RPMI8226 (cell line): ENCODE results near the gene PPP1R15B.

Experiments
- DNase-seq: peaks from one replicate; pipeline ENCODE4 v3.0.0-alpha.2; 2015

PPP1R15B gene

DNA sequence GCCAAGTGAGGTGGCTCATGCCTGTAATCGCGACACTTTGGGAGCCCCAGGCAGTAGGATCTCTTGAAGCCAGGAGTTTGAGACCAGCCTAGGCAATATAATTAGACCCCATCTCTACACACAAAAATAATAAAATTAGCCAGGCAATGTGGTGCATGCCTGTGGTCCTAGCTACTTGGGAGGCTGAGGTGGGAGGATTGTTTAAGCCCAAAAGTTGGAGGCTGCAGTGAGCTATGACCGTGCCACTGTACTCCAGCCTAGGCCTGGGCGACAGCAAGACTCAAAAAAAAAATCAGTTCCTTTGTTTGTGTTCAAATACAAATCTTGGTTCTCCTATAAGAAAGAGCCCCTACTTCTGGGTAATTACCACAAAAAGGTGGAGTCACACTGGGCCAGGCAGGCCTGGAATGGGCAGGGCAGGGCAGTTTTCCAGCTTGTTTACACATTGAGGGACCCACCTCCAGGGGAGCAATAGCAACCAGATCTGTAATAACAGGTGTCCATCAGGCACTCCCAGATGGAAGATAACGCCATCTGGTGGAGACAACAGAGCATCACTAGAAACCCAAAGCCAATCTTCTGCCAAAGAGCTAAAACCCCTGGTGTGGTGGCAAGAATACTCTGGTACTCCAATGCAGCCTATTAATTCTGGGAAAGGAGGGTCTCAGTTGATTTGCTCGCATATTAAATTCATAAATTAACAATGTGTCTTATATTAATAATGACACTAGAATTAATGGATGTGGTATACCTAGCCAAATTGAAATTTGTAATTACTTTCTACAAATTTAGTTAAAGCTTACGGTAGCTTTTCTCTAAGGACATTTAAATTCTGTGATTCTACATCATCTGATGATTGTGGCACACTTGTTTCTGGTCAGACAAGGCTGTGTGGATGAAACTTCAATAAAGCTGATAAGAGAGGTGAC lies 13.2 kb downstream of the PPP1R15B start:
- peak; percentile 86 for DNase-seq

DNA sequence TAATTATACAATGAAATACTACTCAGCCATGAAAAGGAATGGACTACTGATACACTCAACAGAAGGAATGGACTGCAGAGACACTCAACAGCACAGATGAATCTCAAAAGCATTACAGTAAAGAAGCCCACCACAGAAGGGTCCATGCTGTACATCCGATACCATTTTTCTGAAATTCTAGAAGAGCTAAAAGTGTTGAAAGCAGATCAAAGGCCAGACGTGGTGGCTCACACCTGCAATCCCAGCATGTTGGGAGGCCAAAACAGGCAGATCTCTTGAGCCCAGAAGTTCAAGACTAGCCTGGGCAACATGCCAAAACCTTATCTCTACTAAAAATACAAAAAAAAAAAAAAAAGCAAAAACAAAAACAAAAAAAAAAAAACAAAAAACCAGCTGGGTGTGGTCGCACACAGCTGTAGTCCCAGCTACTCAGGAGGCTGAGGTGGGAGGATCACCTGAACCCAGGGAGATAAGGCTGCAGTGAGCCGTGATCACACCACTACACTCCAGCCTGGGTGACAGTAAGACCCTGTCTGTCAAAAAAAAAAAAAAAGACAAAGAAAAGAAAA lies 15.5 kb downstream of the PPP1R15B start:
- no peak for DNase-seq

DNA sequence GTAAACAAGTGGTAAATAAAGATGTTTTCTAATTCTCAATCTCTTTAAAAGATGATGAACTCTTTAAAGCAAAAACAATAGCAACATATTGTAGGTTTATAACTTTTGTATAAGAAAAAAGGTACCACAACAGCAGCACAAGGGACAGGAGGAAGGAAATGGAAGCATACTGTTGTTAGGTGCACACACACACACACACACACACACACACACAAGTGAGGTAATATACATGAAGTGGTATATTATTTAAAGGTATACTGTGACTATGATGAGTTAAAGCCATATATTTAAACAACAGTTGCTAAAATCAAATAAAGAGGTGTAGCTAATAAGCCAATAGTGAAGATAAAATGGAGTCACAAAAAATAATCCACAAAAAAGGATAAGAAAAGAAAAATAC lies 20.0 kb downstream of the PPP1R15B start:
- no peak for DNase-seq

DNA sequence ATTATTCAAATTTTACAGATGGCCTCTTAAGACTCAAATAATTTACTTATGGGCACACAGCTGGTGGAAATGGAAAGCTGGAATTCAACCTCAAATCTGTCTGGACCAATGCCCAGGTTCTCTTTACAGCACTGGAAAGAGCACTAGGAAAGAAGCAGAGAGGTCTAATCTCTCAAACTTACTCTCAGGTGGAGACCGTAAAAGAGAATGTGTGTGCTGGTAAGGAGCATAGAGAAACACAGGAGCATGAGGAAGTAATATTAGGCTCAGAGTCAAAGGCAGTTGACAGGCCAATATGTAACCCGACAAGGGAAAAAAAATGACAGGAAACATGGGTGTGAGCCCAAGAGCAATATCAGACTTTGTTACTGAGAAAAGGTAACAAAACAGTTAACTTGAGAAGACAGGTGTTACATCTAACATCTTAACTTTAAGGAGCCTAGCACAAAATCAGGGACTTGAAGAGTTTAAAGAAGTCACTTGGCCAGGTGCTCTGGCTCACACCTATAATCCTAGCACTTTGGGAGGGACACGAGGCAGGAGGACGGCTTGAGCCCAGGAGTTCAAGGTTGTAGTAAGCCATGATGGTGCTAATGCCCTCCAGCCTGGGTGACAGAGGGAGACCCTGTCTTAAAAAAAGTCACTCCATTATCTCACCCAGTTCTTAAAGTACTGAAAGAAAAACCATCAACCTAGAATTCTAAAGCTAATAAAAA lies 20.7 kb downstream of the PPP1R15B start:
- peak; percentile 1 for DNase-seq

DNA sequence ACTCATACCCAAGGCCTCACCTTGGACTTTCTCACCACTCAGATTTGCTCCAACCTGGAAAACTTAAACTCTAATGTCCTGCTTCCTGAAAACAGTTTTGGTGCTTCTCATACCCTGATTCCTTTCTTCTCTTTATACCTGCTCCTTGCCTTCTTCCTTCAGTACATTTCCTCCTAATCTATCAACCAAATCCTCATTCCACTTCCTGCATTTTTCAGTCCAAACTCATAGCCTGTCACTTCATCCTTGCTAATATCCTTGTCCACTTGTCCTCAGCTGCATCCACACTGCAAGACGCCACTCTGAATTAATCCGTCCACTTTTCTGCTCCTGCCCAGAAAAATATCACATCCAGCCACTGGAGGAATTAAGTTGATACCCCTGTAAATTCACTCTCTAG lies 25.9 kb downstream of the PPP1R15B start:
- DNase-seq = no peak

DNA sequence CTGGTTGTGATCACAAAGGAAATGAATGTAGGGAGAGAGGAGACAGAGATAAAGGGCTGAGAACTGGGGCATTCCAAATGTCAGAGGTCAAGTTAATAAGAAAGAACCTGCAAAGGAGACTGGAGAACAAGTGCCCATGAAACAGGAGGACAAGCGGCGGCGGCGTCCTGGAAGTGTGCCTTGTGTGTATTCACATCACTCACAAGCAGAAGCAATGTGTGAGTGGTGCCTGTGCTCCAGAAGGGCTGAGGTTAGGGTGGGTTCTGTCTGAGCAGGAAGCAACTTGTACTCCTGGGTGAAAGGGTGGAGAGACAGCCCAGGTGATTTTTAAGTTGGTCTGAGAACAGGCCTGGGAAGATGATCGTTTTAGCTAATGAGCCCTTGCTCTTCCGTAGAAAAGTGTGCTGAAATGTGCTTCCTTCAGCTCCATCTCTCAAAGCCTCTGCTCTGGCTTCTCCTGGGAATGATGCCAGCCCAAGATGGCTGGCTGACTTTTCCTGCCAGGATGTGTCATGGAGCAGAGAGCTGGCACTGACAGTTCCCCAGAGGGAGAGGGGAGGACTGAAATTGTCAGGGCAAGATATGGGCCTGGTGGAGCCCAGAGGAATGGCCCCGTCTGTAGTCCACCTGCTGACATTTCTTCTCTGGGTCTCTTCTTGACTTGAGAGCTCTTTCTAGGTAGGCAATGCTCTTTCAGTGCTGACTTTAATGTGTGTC lies 26.8 kb downstream of the PPP1R15B start:
- no peak for DNase-seq

DNA sequence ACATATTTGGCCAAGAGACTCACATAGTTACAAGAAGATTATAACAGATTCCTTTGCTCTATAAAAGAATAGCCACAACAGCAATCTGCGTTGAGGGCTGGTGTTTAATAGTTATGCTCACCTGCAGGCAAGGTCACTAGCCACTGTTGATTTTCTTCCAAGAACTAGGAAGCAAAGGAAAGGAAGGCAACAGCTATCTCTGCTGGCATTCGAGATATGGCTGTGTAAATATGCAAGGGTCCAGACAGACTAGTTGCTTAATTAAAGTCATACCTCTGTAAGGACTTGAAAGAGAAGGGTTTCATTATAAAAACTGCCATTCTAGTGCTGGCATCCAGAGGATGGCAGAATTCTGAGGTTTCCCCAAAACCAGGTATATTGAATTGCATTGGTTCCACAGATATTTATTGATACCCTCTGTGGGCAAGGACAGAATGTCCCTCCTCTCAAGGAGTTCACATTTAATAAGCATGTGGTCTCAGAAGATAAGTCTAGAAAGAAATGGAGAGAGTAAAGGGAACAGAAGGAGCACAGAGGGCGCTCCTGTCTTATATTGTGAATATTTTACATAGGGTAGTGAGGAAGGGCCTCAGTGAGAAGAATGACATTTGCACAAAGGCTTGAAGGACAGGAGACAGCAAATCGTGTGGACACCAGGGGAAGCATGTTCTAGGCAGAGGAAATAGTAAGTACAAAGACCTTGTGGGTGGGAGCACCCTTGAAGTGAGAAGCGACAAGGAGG lies 28.3 kb downstream of the PPP1R15B start:
- no peak for DNase-seq

DNA sequence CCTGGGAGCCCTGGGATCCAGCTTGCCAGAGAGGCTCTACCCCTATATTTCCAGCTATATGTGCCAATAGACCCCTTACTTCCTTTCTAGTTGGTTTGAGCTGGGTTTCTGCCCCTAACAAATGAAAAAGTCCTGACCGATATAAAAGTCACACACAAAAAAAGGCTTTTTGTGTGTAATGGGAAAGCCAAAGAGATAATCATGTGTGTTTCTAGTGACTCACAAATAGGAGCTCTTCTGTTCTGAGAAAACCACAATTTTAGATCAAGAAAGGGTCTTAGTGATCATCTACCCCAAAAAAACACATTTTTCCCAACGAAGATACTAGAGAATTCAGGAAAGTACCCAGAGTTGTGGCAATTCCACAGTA lies 28.9 kb downstream of the PPP1R15B start:
- DNase-seq = no peak

DNA sequence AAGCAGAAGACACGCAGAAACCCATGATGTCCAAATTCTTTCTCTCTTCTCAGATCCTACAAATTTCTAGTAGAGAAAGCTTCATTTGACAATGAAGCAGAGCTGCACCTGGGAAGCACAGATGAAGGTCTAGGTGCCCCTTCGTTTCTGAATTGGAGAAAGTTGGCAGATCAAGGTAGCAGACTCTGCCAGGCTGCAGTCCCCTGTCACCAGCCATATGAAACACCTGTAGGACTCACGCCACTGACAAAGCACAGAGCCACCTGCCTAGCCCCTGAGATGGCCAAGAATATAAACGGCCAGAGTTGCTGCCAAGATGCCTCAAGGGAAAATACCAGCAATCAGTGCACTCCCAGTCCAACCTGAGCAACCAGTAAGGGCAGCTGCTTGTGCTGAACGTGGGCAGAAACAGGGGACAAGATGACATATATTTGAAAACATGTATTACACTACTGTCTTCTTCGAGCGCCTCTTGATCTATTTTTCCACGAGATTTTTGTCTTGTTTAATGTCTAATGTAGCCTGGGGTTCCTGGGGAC lies 31.3 kb downstream of the PPP1R15B start:
- peak; percentile 30 for DNase-seq

DNA sequence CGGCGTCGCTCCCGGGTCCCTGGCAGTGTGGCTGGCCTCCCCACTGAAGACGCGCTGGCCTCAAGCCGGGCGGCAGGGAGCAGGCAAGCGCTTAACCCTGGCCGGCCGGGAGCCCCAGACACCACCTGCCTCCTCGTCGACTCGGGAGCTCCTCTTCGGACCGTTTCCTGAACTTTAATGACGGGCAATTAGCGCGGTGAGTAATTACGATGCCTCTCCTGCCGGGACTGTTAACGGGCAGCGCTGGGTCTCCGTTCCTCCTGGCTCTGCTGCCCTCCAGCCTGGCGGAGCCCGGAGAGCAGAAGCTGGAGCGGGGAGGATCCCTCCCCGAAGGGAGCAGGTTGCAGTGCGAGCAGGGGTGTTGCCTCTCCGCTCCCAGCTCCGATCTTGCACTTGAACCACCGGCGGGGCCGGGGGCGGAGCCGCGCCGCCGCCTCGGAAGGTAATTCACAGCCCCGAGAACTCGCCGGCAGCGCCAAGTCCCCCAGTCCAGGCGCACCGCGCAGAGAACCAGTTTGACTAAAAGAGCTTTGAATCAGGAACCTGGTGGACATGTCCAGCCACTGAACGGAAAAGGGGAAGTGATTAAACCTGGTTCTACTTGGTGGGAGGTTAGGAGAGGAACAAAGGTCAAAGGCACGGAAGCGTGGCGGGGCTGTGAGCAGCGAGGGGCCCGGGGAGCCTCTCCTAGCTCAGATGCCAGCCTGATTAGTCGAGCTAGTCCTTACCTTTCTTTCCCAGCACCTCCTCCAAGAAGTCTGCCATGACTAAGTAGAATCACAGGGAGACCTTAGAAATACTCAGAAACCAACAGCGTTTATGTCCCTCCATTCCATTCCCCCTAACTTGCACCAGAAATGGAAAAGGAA lies 33.6 kb downstream of the PPP1R15B start:
- peak; percentile 51 for DNase-seq

DNA sequence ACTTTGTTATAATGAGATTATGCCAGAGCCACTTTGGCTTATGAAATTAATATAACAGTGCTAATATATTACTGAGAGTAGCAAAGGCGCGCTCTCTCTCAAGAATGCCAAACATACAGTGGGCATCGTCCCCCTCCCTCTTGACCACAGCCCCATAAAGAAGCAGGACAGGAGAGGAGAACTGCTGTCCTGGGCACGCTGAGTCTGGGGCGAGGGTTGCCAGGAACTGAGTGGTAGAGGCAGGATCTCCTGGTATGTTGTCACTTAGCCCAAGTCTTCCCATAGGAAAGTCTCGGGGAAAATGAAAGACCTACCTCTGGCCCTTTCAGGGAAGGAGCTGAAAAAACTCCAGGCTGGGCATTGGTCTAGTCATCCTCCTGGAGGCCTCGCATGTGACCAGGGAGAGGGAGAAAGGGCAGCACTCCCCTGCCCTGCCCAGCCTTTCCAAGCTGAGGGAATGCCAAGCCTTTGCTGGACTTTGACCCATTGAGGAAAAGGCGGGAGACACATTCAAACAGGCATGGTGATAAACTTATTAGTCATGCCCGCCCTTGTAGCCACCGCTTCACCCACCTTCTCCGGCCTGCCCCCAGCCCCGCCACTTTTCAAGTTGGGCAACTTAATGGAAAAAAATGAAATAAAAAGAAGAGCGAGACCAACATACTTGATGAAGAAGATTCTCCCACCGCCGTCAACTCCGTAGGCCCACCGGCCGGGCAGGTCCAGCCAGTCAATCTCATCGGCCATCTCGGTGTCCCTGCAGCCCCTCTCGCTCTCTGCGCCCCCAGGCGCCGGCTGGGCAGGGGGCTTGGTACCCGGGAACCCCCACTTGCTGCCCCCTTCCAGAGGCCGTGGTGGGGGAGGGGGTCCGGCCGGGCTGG lies 34.5 kb downstream of the PPP1R15B start:
- DNase-seq = no peak

DNA sequence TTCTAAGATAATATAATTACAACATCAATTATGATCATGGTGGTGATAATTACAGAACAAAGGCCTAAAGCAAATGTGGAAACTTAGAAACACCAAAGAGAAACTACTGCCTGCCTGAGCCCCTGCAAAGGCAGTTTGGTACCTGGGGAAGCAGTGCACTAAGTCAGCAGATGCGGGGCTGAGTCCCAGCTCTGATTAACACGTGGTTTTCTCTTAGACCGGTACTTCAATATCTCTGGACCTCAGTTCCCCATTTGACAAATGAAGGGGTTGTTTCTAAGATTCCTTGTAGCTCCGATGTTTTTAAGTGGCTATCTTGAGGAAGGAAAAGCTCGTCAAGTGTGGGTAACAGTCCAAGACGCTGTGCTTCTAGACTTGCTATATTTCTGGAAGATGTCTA lies 35.2 kb downstream of the PPP1R15B start:
- no peak for DNase-seq

DNA sequence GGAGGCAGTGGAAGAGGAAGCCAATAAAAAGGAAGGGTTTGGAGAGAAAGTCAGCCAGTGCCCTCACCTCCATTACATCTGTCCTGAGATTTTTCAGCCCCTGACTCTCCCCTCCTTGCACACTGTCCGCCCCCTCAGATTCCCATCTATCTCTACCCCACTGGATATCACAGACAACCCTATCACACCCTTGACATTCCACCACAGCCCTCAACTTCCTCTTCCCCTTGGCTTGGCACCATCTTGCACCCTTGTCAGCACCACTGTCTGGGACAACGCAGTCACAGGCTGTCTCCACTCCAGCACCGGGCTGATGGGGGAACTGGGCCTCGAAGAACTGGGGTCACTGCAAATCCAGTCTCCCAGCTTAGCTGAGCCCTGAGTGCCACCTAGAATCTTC lies 37.7 kb downstream of the PPP1R15B start:
- no peak for DNase-seq

DNA sequence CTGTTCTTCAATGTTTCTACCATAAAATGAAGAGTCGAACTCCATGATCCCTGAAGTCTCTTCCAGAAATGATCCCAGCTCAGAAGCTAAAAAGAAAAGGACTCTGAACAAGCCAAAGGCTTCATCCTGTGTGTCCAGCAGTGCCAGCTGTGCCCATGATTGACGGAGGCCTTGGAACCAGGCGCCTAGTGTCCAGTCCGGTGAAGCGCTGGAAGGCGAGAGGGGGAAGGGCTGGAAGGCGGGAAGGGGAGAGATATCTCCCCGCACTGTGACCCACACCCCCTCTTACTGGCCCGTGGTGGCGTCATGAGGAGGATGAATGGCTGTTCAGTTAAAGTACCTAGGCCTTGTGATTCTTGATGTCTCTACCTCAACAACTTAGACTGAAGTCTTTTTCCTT lies 41.4 kb downstream of the PPP1R15B start:
- no peak for DNase-seq

DNA sequence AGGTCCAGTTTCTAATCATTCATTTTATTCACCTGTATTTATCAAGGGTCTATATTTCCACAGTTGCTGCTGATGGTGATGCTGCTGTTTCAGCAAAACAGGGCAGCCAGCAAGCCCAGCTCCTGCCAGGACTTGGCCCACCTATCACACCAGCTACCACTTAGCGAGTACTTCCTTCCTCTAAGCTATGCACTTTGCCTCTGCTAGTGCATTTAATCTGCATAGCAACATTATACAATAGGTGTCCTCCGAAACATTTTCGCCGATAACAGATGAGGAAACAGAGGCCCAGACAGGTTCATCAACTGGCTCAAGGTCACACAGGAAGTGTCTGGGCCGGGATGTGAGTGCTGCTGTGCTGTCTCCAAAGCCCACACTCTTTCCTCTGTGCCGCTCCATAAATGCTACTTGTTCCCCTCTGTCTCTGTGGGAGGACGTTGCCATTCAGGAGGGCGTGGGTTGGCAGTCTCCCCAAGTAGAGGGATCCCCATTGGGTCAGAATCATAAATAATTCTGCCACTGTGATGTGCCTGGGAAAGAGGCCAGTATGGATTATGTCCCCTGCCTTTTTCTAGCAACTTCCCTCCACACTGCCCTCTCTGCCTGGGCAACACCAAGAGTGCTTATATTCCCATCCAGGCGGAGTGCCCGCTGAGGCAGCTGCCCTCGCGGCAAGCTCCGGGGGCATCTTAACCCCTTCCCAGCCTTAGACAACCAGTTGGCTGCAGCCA lies 42.5 kb downstream of the PPP1R15B start:
- DNase-seq = no peak

DNA sequence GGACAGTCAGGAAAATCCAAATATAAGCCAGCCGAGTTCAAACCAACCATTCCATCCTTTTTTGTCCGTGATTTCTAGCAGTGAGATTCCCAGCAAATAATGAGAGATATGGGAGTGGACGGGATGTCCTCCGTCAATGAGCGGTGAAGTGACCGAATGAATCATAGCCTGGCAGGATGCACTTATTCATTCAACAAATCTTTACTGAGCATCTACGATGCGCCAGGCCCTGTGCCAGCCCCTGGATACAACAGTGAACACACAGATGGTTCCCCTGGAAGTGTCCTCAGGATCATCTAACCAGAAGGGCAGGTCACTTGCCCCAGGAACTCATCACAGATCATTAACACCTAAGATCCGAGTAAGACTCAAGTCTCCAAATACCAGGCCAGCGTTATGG lies 43.7 kb downstream of the PPP1R15B start:
- DNase-seq = no peak

DNA sequence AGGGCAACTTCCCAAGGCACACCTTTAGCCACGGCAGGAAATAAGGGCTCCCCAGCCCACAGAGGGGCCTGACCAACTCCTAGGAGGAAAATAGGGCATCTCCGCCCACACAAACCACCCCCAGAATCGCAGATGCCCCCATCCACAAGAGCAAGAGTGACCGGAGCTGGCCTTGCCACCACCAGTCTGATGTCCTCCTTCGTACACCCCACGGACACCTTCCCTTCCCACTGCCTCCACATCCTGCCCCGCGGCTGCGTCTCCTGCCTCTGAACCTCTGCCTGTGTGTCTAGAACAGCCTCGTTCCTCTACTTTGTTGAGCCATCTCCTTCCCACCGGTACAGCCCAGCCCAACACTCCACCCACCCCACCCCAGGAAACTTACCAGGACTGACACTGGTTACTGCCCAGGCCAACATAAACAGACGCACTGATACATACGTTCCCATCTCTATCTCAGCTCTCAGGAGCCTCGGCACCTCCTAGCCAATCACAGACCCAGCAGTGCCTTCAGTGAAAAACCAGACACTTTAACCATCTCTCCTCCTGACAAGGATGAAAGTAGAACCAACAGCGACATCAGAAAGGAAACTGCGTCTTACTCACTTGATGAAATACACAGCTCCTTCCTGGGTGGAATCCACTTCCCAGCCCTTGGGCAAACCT lies 44.3 kb downstream of the PPP1R15B start:
- no peak for DNase-seq

DNA sequence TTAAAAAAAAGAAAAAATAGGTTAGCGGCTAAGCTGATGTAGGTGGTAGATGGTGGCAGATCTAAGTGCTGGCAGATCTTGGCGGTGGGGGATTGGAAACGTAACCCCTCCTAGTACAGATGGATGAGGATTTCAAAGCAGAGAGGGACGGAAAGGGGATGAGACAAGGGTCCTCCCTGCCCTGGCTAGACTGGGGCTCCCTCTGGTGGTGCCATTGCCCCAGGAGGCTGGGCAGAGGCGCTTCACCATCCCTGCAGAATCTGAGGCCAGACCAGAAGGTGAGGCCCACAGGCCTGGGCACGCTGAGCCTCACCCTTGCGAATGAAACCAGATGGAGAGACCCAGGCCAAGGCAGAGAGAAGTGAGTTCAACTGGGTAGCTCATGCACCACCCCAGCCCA lies 44.9 kb downstream of the PPP1R15B start:
- DNase-seq = peak; percentile 53
